ENCODE data around the gene BAIAP2.
"Not testable (repeated sequence)": the region's sequence is repeated elsewhere in the genome, so short reads cannot be mapped to it uniquely, and the experiment has no call there.

Gene BAIAP2

DNA sequence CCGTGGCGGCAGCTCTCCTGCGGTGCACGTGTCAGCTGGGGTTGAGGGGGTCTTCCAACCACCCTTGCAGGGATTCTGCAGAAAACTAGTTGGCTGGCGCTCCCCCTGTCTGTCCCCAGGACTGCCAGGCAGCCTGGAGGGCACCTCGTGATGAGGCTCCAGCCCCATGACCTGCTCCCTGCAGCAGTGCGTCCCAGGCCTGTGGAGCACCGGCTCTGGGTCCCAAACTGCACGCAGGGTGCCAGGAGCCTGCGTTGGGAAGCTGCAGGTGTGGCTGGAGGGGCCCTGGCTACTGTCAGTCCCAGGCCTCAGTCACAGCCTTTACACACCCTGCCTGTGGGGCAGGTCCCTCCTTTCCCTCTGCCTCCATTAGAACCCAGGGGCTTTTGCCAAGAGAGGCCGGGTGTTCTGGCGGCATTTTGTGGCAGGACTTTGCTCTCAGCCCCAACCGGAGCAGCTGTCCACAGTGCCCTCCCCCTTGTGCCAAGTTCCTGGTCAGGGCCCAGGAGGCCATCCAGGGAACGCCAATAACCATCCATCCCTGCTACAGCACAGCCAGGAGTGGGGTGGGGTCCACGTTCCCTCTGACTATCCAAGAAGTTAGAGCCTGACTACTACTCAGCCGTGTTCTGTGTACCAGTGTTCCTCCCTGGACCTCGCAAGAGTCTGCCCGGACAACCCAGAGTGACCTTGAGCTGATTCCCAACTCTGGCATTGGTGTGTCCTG is 34.2 kb upstream of the BAIAP2 start:
- DNase-seq: no peak

DNA sequence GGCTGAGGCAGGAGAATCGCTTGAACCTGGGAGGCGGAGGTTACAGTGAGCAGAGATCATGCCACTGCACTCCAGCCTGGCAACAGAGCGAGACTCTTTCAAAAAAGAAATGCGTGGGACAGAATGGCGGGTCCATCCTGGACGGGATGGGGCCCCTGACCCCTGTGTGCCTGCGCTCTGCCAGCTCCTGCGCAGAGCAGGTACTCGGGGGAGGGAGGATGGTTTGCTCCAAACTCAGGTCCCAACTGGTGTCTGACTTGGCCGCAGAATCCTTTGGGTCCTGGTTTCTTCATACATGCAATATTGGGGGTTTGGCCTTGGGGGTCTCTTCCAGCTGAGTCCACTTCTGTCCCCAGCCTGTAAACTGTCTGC is 33.0 kb upstream of the BAIAP2 start:
- no peak for DNase-seq

DNA sequence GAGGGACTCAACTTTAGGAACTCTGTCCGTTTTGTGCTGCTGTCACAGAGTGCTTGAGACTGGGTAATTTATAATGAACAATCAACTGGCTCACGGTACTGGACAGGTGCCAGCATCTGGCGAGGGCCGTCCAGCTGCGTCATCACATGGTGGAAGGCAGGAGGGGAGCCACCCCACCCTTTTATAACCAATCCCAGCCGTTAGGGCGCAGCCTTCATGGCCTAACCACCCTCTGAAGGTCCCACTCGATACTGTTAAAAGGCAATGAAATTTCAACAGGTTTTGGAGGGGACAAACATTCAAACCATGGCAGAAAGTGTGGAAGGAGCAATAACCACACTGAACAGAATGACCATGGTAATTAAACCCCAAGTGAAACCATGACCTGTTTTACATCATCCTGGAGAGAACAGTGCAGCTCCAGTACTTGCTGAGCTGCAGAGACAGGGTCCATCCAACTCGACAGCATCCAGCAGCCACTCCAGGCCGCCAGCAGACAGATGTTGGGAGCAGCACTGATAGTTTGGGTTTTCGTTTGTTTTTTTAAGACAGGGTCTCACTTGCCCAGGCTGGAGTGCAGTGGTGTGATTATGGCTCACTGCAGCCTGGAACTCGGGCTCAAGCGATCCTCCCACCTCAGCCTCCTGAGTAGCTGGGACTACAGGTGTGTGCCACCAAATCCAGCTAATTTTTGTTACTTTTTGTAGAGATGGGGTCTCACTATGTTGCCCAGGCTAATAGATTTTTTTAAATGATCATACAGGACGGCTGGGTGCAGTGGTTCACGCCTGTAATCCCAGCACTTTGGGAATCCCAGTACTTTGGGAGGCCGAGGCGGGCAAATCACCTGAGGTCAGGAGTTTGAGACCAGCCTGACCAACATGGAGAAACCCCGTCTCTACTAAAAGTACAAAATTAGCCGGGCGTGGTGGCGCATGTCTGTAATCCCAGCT is 32.3 kb upstream of the BAIAP2 start:
- DNase-seq: no peak

DNA sequence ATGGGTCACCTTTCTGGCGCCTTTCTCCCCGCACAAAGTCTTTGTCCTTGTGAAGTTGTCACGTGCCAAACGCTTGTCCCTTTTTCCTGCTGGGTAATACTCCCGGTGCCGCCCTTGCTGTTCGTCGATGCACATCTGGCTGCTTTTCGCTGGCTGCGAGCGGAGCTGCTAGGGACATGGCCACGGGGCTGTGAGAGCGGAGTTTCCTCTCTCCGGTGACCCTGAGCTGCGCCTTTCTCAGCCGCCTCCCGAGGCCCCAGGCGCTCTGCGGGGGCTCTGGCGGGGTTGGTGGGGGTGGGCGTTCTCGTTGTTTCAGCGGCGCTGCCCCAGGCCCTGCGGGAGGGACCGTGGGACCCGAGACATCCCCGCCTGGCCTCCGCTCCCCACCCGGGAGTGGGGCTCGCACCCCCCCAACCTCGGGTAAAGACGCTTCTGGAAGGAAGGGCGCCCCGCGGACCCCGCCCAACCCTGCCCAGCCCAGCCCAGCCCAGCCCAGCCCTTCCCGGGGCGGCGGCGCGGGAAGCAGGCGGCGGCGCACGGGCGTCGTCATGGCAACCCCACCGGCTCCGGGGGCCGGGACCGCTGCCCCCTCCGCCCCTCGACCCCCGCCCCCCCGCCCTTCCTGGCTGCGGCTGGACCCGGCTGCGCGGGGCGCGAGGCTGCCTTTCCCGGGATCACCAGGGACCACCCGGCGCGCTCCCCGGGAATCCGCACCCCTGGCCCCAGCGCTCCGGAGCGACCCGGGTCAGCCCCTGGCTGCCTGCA is 31.1 kb upstream of the BAIAP2 start:
- no peak for DNase-seq

DNA sequence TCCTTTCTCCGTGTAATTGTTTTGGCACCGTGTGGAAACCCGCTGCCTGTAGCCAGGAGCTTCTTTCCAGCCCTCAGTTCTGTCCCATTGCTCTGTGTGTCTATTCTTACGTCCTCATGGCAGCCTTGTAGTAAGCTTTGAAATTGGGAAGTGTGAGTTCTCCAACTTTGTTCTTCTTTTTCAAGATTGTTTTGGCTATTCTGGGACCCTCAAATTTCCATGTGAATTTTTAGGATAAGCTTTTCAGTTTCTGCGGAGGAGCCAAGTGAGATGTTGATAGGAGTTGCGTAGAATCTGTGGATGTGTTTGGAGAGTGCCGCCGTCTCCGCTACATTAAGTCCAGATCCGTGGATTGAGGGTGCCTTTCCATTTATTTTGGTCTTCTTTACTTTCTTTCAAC is 28.1 kb upstream of the BAIAP2 start:
- DNase-seq: no peak

DNA sequence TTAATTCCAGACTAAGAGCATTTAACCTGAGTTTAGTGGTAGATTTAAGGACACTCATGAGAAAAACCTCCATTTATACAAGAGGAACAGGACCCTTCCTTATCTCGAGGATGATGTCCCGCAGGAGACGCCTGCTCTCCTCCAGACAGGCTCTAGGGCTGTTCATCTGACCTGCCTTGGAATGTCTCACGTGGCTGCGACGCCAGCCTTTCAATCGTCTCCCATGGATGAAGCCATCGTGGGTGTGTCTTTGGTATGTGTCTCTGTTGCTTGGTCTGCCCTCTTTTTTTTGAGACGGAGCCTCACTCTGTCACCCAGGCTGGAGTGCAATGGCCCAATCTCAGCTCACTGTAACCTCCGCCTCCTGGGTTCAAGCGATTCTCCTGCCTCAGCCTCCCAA is 26.8 kb upstream of the BAIAP2 start:
- no peak for DNase-seq

DNA sequence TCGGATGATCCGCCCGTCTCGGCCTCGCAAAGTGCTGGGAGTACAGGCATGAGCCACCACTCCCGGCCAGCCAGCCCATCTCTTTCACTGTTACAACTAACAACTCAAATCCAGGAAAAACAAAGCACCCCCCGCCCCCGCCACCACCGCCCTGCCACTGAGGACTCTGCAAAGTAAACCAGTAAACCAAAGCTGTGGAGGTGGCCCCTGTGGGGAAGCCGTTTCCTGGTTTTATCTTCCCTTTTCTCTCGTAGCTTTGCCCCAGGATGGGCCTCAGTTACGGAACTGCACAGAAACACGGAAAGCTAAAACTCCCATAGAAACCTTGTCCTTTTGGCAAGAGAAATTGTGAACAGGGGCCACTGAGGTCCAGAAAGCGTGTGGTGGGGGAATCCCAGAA is 25.8 kb upstream of the BAIAP2 start:
- no peak for DNase-seq

DNA sequence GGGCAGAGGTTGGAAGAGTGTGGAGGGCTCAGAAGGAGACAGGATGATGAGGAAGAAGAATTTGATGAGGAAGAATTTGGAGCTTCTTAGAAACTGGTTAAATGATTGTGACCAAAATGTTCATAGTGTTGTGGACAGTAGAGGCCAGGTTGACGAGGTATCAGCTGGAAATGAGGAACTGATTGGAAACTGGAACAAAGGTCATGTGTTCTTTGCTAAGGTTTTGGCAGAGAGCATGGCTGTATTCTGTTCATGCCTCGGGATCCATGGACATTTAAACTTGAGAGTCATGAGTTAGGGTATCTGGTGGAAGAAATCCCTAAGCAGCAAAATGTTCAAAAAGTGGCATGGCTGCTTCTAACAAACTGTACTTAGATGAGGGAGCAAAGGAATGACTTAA is 24.0 kb upstream of the BAIAP2 start:
- no peak for DNase-seq

DNA sequence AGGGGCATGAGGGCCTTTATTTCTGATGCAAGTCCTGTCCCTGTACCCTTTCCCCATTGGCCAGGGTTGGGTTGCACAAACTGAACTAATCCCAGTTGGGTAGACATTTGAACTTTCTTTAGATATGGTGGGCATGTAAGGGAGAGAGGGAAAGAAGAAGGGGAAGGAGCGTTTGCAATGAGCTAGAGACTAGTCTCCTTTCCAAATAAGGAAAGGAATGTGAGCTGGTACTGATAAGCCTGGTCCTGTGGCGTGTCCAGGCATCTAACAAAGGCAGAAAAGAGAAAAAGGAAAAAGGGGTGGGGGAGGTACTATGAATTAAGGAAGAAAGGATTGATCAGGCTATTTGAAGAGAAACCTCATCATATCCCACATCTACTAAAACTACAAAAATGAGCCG is 23.0 kb upstream of the BAIAP2 start:
- no peak for DNase-seq

DNA sequence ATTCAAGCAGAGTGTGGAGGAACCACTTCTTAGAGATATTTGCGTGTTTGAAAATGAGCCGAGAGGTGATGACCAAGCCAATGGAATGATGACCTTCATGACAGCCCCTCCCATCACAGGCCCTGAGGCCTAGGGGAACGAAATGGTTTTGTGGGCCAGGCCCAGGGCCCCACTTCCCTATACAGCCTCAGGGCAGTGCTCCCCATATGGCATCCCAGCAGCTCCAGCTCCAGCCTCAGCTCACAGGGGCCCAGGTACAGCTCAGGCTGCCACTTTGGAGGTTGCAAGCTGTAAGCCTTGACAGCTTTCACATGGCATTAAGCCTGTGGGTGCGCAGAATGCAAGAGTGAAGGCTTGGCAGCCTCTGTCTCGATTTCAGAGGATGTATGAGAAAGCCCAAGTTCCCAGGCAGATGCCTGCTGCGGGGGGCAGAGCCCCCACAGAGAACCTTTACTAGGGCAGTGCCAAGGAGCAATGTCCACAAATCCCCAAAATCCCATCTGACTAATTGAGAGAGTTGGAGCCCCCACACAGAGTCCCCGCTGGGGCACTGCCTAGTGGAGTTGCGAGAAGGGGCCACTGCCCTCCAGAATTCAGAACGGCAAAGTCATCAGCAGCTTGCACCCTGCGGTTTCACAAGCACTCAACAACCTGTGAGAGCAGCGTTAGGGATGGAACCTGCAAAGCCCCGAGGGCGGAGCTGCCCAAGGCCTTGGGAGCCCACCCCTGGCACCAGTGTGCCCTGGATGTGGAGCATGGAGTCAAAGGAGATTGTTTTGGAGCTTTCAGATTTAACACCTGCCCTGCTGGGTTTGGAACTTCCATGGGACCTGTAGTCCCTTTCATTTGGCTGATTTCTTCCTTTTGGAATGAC is 22.1 kb upstream of the BAIAP2 start:
- DNase-seq: no peak

DNA sequence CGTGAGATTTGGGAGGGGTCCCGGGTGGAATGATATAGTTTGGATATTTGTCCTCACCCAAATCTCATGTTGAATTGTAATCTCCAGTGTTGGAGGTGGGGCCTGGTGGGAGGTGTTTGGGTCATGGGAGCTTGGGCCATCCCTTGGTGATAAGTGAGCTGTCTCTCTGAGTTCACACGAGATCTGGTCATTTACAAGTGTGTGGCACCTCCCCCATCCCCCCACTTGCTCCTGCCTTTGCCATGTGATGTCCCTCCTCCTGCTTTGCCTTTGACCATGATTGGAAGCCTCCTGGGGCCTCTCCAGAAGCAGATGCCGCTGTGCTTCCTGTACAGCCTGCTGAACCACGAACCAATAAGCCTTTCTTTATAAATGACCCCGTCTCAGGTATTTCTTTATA is 21.3 kb upstream of the BAIAP2 start:
- DNase-seq: no peak

DNA sequence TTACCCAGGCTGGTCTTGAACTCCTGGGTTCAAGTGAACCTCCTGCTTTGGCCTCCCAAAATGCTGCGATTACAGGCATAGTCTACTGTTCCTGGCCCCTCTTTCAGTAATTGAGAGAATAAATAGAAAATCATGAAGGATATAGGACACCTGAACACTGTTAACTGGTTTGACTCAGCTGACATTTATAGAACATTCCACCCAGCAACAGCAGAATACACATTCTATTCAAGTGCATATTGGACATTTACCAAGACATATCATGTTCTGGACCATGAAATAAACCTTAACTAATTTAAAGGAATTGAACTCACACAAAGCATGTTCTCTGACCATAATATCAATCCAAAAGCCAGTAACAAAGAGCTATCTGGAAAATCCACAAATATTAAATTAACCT is 19.8 kb upstream of the BAIAP2 start:
- no peak for DNase-seq

DNA sequence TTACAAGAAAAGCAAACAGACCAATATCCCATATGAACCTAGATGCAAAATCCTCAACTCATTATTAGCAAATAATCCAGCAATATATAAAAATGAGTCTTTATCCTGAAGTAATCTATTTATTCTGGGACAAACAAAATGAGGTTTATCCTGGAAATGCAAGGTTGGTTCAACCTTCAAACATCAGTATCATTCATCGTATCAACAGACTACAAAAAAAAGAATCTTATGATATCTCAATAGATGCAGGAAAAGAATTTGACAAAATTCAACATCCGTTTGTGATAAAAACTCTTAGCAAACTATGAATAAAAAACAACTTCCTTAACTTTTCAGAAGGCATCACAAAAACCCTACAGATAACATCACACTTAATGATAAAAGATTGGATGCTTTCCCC is 18.4 kb upstream of the BAIAP2 start:
- DNase-seq: no peak

DNA sequence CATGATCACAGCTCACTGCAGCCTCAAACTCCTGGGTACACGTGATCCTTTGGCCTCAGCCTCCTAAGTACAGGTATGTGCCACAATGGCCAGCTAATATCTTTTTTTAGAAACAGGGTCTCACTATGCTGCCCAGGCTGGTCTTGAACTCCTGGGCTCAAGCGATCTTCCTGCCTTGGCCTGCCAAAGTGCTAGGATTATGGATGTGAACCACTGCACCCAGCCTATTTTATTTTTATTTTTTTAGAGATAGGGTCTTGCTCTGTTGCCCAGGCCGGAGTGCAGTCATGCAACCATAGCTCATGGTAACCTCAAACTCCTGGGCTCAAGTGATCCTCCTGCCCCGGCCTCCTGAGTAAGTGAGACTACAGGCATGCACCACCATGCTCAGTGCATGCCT is 17.6 kb upstream of the BAIAP2 start:
- DNase-seq: not testable (repeated sequence)

DNA sequence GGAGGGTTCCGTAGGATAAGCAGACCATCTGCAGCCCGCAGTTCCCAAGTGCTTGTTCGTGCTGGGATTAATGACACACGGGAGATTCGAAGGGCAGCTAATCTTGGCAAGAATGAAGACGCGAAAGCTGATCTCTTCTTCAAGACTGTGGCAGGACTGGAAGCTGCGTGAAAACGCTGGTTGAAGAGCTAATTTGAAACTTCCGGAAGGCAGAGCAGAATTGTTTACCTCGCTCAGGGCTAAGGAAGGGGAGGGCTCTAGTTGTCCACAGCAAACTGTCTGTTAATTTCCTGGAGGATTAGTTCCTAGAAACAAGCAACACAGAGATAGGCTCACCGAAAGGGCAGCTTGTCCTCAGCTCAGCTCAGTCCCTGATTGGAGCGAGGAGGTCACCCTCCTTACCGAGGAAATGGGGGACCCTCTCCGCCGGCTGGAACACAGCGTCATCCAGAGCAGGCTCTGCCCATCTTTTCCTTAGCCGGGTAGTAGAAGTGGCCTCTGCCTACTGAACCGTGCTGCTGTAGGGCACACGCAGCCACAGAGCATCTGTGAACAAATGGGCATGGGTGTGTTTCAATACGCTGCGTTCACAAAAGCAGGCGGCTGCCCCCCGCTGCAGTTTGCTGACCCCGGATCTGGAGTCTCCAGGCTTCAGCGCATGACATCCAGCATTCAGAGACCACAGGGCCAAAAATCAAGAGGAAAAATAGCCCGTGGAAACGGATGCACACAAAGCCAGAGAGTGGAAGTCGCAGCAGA is 16.7 kb upstream of the BAIAP2 start:
- peak; percentile 48 for DNase-seq

DNA sequence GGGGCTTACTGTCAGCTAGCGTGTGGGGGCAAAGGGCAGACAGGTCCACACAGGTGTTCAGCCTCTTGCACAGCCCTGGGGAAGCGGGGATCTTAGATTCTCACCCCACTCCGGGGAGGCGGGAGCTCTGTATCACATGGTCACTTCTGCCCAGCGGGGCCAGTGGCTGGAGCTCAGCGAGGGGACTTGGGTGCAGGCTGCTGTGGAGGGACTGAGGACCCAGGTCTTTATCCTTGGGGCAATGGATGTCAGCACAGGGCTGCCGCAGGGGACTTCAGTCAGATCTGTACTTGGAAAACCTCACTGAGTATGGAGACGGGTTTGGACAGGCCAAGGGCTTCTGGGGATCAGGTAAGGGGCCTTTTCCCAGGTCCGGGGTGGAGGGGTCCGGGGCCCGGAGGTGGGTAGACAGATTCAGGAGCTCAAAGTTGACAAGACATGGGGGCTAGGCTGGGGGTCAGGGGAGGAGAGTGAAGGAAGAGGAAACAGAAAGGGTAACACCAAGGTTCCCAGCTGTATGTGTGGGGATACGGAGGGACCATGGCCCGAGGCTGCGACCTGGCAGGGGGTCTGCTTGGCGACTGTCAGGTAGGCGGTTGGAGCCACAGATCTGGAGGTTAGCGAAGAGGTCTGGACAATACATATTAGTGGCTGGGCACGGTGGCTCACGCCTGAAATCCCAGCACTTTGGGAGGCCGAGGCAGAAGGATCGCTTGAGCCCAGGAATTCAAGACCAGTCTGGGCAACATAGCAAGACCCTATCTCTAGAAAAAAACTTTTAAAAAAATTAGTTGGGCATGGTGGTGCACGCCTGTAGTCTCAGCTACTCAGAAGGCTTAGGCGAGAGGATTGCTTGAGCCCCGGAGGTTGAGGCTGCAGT is 15.1 kb upstream of the BAIAP2 start:
- no peak for DNase-seq

DNA sequence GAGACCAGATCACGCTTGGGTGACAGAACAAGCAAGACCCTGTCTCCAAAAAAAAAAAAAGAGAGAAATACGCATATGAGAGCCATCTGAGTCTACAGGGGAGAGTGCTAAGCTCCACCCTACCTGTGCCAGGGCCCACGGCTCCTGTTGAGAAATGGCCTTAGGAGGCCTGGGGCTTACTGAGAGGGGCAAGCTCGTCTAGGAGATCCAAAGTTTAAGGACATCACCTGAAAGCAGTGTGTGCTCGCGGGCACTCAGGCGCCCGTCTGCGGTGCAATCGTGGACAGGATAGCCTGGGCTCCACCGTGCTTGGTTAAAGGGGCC is 14.5 kb upstream of the BAIAP2 start:
- no peak for DNase-seq

DNA sequence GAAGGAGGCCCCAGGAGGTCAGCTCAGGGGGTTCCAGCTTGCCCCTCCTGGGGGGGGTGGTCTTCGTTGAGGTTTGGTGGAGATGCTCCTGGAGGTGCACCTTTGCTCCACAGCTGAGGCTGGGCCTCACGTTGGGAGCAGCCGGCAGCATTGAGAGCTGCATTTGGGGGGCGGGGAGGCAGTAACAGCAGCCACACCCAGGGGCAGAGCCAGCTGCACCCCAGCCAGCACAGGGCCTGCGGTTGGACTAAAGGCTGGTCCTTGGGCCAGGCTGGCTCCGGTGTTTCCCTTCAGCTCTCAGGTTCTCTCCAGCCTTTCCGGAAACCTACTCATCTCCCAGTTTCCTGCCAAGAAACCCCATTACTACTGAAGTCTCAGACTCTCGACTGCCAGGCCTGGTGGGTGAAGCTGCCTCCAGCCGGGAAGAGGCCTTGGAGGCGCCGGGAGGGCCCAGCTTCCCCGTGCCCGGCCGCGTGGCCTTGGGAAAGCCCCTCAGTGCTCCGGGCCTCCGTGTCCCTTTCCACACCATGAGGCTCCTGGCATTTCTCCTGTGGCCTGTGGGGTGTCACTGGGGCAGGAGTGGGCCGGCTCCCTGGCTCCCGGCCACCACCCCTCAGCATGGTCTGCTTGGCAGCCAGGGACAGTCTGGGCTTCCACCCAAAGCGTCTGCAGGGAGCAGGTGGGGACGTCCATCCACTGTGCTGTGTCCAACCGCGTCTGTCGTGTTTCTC is 14.0 kb upstream of the BAIAP2 start:
- no peak for DNase-seq

DNA sequence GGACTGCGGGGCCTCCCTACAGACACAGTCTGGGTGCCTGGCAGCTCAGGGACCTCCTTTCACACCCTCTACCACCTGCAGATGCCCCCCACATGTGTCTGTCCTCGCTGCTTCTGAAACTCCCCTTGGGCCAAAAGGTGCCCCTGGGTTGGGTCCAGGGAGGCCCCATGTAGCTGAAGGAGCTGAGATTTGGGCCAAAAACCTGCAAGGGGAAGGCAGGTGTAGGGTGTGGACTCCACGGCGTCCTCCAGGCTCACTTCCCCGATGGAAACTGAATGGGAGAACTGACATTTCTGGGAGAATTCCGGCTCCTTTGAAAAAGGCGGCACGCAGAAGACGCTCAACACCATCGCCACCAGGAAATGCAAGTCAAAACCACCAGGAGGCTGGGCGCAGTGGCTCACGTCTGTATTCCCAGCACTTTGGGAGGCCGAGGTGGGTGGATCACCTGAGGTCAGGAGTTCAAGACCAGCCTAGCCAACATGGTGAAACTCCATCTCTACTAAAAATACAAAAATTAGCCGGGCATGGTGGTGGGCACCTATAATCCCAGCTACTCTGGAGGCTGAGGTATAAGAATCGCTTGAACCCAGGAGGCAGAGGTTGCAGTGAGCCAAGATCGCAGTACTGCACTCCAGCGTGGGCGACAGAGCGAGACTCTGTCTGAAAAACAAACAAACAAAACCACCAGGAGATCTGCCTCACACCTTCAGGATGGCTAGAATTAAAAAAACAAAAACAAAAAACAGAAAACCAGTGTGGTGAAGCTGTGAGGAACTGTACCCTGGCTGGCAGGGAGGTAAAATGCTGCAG is 13.2 kb upstream of the BAIAP2 start:
- DNase-seq: no peak
